ENCODE measurements around the gene RYR3.

The RYR3 gene

GRCh38 chr15:33851079-33851478, 540.3 kb downstream of the RYR3 start:
- no peak for DNase-seq

DNA sequence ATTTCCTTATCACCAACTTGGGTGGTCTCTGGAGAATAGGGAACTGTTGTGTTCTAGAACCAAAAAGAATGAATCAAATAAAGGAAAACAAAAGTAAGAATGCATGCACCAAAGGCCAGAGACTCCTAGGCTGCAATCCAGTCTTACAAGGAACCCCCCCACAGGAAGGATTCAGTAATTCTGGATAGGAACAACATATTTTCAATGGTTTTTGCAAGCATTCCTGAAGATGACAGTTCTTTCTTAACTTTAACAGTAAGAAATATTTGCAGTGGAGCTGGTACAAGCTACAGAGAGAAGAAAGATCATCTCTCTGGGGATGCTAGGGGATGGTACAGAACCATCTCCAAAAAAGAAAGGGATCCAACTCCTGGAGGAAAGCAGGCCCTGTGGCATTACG, 541.3 kb downstream of the RYR3 start:
- DNase-seq, result no peak

DNA sequence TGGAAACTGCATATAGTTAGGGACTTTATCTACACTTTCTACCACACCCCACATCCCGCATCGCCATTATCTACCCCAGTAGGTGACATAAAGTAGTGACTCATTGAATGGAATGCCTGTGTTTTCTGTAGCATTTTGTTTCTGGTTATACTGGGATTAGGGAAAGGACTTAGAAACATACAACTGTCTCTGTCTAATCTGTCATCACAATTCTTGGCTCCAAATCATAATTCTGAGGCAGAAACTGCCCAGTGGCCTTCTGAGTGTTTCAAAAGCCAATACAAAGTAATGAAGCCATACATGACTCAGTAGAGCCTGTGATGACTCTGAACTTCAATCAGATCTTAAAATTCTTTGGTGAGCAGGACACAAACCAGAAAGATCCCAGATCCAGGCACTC, 541.8 kb downstream of the RYR3 start:
- DNase-seq, result no peak

DNA sequence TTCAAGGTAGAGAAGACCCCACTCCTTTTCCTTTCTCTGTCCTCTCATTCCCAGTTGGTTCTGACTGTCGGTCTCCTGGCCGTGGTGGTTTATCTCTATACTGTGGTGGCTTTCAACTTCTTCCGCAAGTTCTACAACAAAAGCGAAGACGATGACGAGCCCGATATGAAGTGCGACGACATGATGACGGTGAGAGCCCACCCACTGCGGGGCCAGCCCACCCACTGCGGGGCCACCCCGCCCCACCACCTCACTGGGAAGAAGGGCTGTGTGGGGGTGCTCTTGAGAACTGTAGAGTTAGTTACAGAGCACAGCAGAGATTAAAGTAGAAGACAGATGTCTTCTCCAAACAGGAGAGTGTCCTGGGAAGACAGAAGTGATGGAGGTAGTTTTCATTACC, 547.0 kb downstream of the RYR3 start:
- no peak for DNase-seq

- no peak for DNase-seq
Measured at GRCh38 chr15:33858836-33859235, 548.1 kb downstream of the RYR3 start.

GRCh38 chr15:33859992-33860545, 549.3 kb downstream of the RYR3 start:
- DNase-seq, result no peak

GRCh38 chr15:33860754-33861153, 550.0 kb downstream of the RYR3 start:
- DNase-seq, result no peak

GRCh38 chr15:33864360-33865075, 553.8 kb downstream of the RYR3 start:
- no peak for DNase-seq

GRCh38 chr15:33865416-33865815, 554.6 kb downstream of the RYR3 start:
- no peak for DNase-seq

DNA sequence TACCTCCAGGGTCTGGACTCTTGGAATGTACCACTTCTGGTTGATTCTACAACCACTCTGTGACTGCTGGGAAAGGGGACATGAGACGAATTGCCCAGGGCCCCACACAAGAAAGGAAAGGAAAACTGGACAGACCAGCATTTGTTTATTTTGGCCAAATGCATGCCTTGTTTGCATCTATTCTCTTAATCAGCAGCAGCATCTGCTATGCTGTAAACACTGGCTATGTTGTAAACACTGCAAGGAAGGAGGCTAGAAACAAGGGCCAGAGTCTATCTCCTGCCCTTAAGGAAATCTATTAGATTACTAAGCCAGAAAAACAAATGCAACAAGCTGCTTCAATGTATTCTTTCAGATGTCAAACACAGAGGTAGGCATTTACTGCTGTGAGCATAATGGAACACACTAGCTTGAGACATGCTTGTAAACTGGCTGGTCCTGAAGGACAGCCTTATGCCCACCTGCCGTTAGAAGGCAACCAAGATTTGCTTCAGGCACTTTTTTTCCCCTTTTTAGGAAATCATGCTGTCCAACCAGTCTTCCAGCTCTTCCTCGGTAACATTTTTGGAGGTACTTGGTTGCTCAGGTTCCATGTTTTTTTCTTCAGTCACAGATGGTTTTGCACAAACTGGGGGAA, 555.5 kb downstream of the RYR3 start:
- no peak for DNase-seq

DNA sequence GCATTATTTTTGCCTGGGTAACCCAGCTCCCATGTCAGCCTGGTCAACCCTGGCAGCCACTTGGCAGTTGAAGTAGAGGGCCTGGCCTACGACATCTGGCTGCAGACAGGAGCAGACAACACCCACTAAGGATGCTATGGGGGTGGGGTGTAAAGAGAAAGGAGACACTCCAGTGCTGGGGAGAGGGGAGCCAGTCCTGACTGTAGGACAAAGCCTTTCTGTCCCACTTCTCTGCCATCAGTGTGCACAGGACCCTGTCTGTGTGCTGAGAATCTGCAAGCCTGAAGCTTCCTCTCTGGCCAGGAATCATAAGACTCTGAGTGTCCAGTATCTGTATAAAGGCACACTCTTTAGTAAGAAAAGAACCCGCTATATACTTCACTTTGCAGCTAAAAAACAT, 561.2 kb downstream of the RYR3 start:
- DNase-seq, result no peak

GRCh38 chr15:33872416-33873106, 561.8 kb downstream of the RYR3 start:
- DNase-seq, result no peak

DNA sequence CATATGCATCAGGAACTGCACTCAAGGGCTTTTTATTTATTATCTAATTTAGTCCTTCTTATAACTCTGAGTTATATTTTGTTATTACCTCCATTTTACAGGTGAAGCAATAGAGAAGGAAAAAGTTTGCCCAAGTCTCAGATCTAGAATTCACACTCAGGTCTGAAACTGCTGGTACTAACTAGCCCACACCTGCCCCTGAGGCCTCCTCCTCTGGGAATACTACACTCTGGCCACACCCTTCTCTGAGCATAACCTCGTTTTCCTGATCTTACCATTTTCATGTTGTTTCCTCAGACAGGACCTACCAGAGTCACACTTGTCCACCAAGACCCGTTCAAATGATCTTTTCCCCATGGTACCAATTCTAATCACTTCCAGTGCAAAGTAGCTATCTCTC, 563.4 kb downstream of the RYR3 start:
- no peak for DNase-seq

DNA sequence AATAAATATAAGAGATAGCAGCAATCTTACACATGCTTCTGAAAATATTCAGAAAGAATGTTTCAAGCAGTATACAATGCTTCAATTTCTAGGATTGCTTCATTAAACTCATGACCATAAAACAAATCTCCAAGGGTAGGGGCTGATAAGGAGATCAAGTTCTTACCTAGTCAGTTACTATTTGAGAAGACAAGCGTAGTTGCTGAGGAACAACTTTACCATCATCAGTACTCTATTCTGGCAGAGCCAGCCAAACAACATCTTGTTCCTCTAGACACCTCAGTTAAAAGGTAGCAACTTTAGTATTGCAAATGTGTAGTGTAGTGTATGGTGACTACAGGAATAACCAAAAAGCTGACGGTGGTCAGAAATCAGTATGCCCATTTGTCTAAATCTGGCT, 572.2 kb downstream of the RYR3 start:
- no peak for DNase-seq

GRCh38 chr15:33888176-33888575, 577.4 kb downstream of the RYR3 start:
- no peak for DNase-seq

- DNase-seq, result no peak
Measured at GRCh38 chr15:33894193-33894592, 583.4 kb downstream of the RYR3 start.

DNA sequence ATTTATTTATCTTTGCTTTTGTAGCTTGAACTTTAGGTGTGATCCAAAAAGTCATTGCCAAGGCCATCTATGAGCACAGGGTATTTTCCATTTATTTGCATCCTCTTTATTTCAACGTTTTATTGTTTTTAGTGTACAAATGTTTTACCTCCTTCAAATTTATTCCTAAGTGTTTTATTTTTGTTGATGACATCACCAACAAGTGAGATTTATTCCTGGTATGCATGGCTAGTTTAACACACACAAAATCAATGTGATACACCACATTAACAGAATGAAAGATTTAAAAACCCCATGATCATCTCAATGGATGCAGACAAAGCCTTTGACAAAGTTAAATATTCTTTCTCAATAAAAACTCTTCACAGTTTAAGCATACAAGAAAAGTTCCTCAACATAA, 591.3 kb downstream of the RYR3 start:
- DNase-seq, result no peak

GRCh38 chr15:33903661-33904060, 592.9 kb downstream of the RYR3 start:
- DNase-seq, result no peak

- no peak for DNase-seq
Measured at GRCh38 chr15:33907326-33907725, 596.6 kb downstream of the RYR3 start.

GRCh38 chr15:33908406-33908805, 597.6 kb downstream of the RYR3 start:
- DNase-seq, result no peak

GRCh38 chr15:33910741-33911140, 600.0 kb downstream of the RYR3 start:
- DNase-seq, result no peak

DNA sequence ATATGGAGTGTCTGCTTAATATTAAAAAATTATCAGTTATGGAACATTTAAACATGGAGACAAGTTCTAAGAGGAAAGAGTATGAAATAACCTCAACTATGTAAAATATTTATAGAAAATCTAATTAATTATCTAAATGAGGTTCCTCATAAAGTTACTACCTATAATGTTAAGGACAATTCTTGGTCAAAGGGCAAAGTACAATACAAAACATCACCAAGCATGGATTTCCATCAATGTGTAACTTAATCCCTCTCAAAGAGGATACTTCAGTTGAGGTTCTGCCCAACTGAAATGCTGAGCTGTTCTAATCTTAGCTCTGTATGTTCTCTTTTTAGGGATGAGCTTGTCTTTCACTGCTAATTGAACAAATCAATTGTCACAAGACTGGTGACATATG, 601.6 kb downstream of the RYR3 start:
- no peak for DNase-seq

GRCh38 chr15:33913459-33913858, 602.7 kb downstream of the RYR3 start:
- DNase-seq, result no peak

Measured in GDM1 (cell line).